GM12878 (cell line): Measurements from ENCODE around the gene OTOF. TPM values are rescaled to one million over a fixed set of nuclear protein-coding genes. Genes with fewer than 3 reads are reported as not detected.

ENCODE experiments used
- ATAC-seq: fragments of 200-7000 bp; cut with Tn5 transposase; 3 replicates; pipeline ENCODE4 v1.9.1; 2020; ENCODE audit warnings: mild to moderate bottlenecking, moderate library complexity
- BruUV-seq: library from RNA; stranded (reverse); fragments of 400-500 nt; replicated peaks from 2 replicates; lab custom pipeline; 2021; lab: Mats Ljungman, UMichigan
- CTCF ChIA-PET: fragments of 300-600 bp; sonication (Branson Sonifier 250); formaldehyde crosslinking; extraction: SDS; loops from one replicate; lab custom pipeline; 2021; ENCODE audit warnings: inconsistent platforms; lab: Yijun Ruan, JAX
- POLR2A ChIA-PET: fragments of 350-600 bp; formaldehyde crosslinking; extraction: SDS; loops from one replicate; lab custom pipeline; 2021; ENCODE audit warnings: inconsistent platforms; lab: Charles Lee
- RAD21 ChIA-PET: fragments of 300-600 bp; sonication (Branson Sonifier 250); formaldehyde crosslinking; loops from one replicate; lab custom pipeline; 2023; ENCODE audit warnings: antibody characterized with exemption; ENCODE audit not compliant: unreplicated experiment; lab: Charles Lee
- SMC1A ChIA-PET: fragments of 300-600 bp; sonication (Branson Sonifier 250); formaldehyde crosslinking; loops from one replicate; lab custom pipeline; 2023; ENCODE audit not compliant: unreplicated experiment, uncharacterized antibody; lab: Charles Lee
- DNase-seq: peaks from one replicate; pipeline ENCODE4 v3.0.0-alpha.2; 2011; ENCODE audit warnings: low read depth, low spot score
- FAIRE-seq: peaks from 3 replicates; lab custom pipeline; 2011; peaks lifted over from hg19 to GRCh38; lab: Jason Lieb, UNC
- H2AFZ ChIP-seq: 2 replicates; pipeline ENCODE4 v1.6.0; 2011; ENCODE audit warnings: low read depth, low read length, control low read depth; ENCODE audit not compliant: control insufficient read depth
- H3K27ac ChIP-seq: 2 replicates; pipeline ENCODE4 v1.5.1; 2011; ENCODE audit warnings: control low read depth; ENCODE audit not compliant: control insufficient read depth, insufficient read depth
- H3K27me3 ChIP-seq, 2 experiments: replicated peaks in 1 of 2; 2 replicates each; pipeline versions ENCODE4 v1.6.0 to v1.6.1; 2011; ENCODE audit warnings: low read length in 1 of 2; ENCODE audit not compliant: control insufficient read depth in 2 of 2, insufficient read depth in 2 of 2
- H3K36me3 ChIP-seq, 2 experiments: 2 replicates each; pipeline ENCODE4 v1.5.1; 2011; ENCODE audit warnings: low read length in 1 of 2; ENCODE audit not compliant: control insufficient read depth in 2 of 2, insufficient read depth in 2 of 2
- H3K4me1 ChIP-seq: 2 replicates; pipeline ENCODE4 v1.6.1; 2011; ENCODE audit warnings: mild to moderate bottlenecking, low read length, moderate library complexity, mixed read lengths; ENCODE audit not compliant: control insufficient read depth, insufficient read depth
- H3K4me2 ChIP-seq: 2 replicates; pipeline ENCODE4 v1.6.0; 2011; ENCODE audit warnings: control low read depth; ENCODE audit not compliant: control insufficient read depth, insufficient read depth
- H3K4me3 ChIP-seq: fragments of 200-600 bp; sonication (generic); 2 replicates; pipeline ENCODE4 v1.5.1; 2016
- H3K79me2 ChIP-seq: 2 replicates; pipeline ENCODE4 v1.6.0; 2011; ENCODE audit warnings: low read length; ENCODE audit not compliant: control insufficient read depth, insufficient read depth
- H3K9ac ChIP-seq: 2 replicates; pipeline ENCODE4 v1.8.0; 2011; ENCODE audit warnings: low read length, control low read depth, mixed read lengths; ENCODE audit not compliant: control insufficient read depth, insufficient read depth
- H3K9me3 ChIP-seq: replicated peaks from 3 replicates; pipeline ENCODE4 v1.5.1; 2011; ENCODE audit warnings: mild to moderate bottlenecking, low read length; ENCODE audit not compliant: control insufficient read depth, insufficient read depth
- H4K20me1 ChIP-seq: 2 replicates; pipeline ENCODE4 v1.6.0; 2011; ENCODE audit not compliant: control insufficient read depth, insufficient read depth
- EZH2 ChIP-seq: IDR thresholded peaks from 2 replicates; pipeline ENCODE4 v1.6.1; 2012; ENCODE audit warnings: low read depth, mild to moderate bottlenecking, control low read depth, inconsistent platforms, low read length, borderline replicate concordance; ENCODE audit not compliant: control insufficient read depth
- FOXK2 ChIP-seq: fragments of 450-650 bp; IDR thresholded peaks from 2 replicates; pipeline ENCODE4 v1.6.1; 2017; ENCODE audit warnings: mild to moderate bottlenecking, moderate library complexity
- JUNB ChIP-seq: IDR thresholded peaks from 2 replicates; pipeline ENCODE4 v1.6.1; 2016; ENCODE audit warnings: antibody characterized with exemption, mild to moderate bottlenecking
- JUND ChIP-seq: IDR thresholded peaks from 2 replicates; pipeline ENCODE4 v1.6.1; 2012; ENCODE audit warnings: low read depth, mild to moderate bottlenecking, low read length, improper control_type of control experiment, moderate library complexity
- NFYA ChIP-seq: IDR thresholded peaks from 2 replicates; pipeline ENCODE4 v1.6.1; 2011; ENCODE audit warnings: low read depth, mild to moderate bottlenecking, low read length, improper control_type of control experiment, borderline replicate concordance
- NR2F1 ChIP-seq: fragments of 450-650 bp; conservative IDR thresholded peaks from 2 replicates; pipeline ENCODE4 v1.6.1; 2017; ENCODE audit warnings: mild to moderate bottlenecking
- PAX5 ChIP-seq: IDR thresholded peaks from 2 replicates; pipeline ENCODE4 v1.6.1; 2011; ENCODE audit warnings: low read depth, low read length, borderline replicate concordance
- RUNX3 ChIP-seq: IDR thresholded peaks from 2 replicates; pipeline ENCODE4 v1.6.1; 2012; ENCODE audit warnings: low read length, inconsistent platforms
- TCF12 ChIP-seq: IDR thresholded peaks from 2 replicates; pipeline ENCODE4 v1.6.1; 2011; ENCODE audit warnings: low read depth, mild to moderate bottlenecking, low read length
- USF1 ChIP-seq: IDR thresholded peaks from 2 replicates; pipeline ENCODE4 v1.6.1; 2011; ENCODE audit warnings: borderline replicate concordance, low read depth, mild to moderate bottlenecking, moderate library complexity, mixed read lengths, low read length; ENCODE audit not compliant: insufficient read depth; ENCODE audit errors: extremely low read length
- ZBTB4 ChIP-seq: fragments of 450-650 bp; formaldehyde crosslinking; IDR thresholded peaks from 2 replicates; pipeline ENCODE4 v1.4.0; 2022; ENCODE audit warnings: mild to moderate bottlenecking, moderate library complexity
- ZZZ3 ChIP-seq: IDR thresholded peaks from 2 replicates; pipeline ENCODE4 v1.6.1; 2011; ENCODE audit warnings: low read depth; ENCODE audit not compliant: control insufficient read depth, insufficient read length
- WGBS: methylation state at CpG from one replicate; pipeline ENCODE4 v1.1.6; 2016; ENCODE audit warnings: low lambda C conversion rate; ENCODE audit not compliant: insufficient replicate concordance, insufficient coverage; ENCODE audit errors: missing lambda C conversion rate; 5-methylcytosine and 5-hydroxymethylcytosine counted together
- in situ Hi-C: fragments of 300-500 bp; cut with MboI; formaldehyde crosslinking; loops from 9 replicates; pipeline ENCODE4 v1.14.3; 2018; ENCODE audit warnings: mixed read lengths
- intact Hi-C: fragments of 100-400 bp; cut with micrococcal nuclease; formaldehyde crosslinking; loops from one replicate; pipeline ENCODE4 v1.14.2; 2022; ENCODE audit not compliant: unreplicated experiment
- polyA plus RNA-seq, 11 experiments: library from polyadenylated mRNA; depleted of rRNA in 4 of 11; unstranded in 6 of 11; stranded (reverse) in 5 of 11; fragments of >200 nt; fragmentation: Nextera tagmentation in 4 of 11; fragmentation: Illumina TruSeq in 1 of 11; extraction: Ambion mirVana in 4 of 11; extraction: Trizol in 1 of 11; gene quantifications; 1 replicate in 1 of 11; 2 replicates in 10 of 11; pipeline versions ENCODE4 v1.2.1 to v1.2.3, GENCODE V29; 2011 to 2016; ENCODE audit warnings: inconsistent platforms in 2 of 11, missing spikeins in 2 of 11, low read depth in 1 of 11
- total RNA-seq, 4 experiments: library from RNA; depleted of rRNA in 3 of 4; stranded (reverse); fragments of >200 nt in 3 of 4; fragmentation: Illumina TruSeq in 1 of 4; extraction: Trizol in 1 of 4; gene quantifications; 2 replicates each; pipeline versions ENCODE4 v1.2.1 to v1.2.3, GENCODE V29; 2013 to 2021
- TF ChIP-seq, protein P1 (sequence below): IDR thresholded peaks from 2 replicates; pipeline ENCODE4 v1.6.1; 2012; ENCODE audit warnings: low read depth, low read length, improper control_type of control experiment
- TF ChIP-seq, protein P2 (sequence below): fragments of 150-350 bp; IDR thresholded peaks from 2 replicates; pipeline ENCODE4 v1.6.1; 2014; ENCODE audit warnings: mild to moderate bottlenecking, low read depth, low read length

OTOF gene
- total and polyA plus RNA-seq, 10 of the 15 experiments (the other 5 are each of a cell fraction or from before 2014, with no cell fraction given): under 0.01 to 0.31 (median 0.07) TPM; not detected in 6

GRCh38 chr2:26494891-26495290, 17.0 kb upstream of the OTOF start:
- POLR2A ChIA-PET: no interaction called here
- no TSS peak for BruUV-seq

DNA sequence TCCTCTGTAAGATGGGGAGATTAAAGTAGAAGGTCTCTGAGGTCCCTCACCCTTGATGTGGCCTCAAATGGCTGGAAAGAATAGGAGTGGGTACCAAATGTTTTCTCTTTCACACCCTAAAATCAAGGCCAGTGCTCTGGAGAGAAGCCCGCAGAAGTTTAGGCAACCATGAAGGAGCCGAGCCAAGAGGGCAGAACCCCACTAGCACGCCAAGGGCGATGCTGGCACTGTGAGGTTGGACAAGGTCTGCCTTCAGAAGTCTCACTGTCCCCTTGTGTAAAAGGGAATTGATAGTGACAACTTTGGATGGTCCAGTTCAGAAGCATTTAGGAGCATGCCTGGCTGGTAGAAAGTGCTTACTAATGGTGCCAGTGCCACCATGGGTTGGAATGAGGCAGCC, 16.3 kb upstream of the OTOF start:
- ATAC-seq (no peak), DNase-seq (no peak), FAIRE-seq (no peak)
- no peak overlapping the region for H3K9ac ChIP-seq
- H3K27ac ChIP-seq: no peak overlapping the region
- CTCF ChIA-PET: no interaction called here
- 95% methylated on average over 4 of the region's 4 CpGs for WGBS
- intact Hi-C loops (no loop called here), in situ Hi-C loops (no loop called here)
- no peak overlapping the region for H3K4me3 ChIP-seq
- H2AFZ ChIP-seq: no peak overlapping the region
- no TSS peak for BruUV-seq
- no peaks in the 10 kb centered on the region for H3K36me3 ChIP-seq
- SMC1A ChIA-PET: no interaction called here
- H3K79me2 ChIP-seq: no peaks in the 10 kb centered on the region
- H3K4me2 ChIP-seq: no peak overlapping the region
- no peaks in the 10 kb centered on the region for H4K20me1 ChIP-seq
- POLR2A ChIA-PET: no interaction called here
- H3K9me3 ChIP-seq: no peaks in the 10 kb centered on the region
- RAD21 ChIA-PET: no interaction called here
- peaks cover 0 to under 1% of the 10 kb centered on the region in 2 experiments; a peak in 2 of 4 replicates for H3K27me3 ChIP-seq
- peaks cover 15% of the 10 kb centered on the region for H3K4me1 ChIP-seq
- TF ChIP-seq, protein P1, sequence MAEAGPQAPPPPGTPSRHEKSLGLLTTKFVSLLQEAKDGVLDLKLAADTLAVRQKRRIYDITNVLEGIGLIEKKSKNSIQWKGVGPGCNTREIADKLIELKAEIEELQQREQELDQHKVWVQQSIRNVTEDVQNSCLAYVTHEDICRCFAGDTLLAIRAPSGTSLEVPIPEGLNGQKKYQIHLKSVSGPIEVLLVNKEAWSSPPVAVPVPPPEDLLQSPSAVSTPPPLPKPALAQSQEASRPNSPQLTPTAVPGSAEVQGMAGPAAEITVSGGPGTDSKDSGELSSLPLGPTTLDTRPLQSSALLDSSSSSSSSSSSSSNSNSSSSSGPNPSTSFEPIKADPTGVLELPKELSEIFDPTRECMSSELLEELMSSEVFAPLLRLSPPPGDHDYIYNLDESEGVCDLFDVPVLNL: no peak
- no peak for TF ChIP-seq JUND
- no peak for TF ChIP-seq PAX5
- no peak for TF ChIP-seq USF1
- TF ChIP-seq ZBTB4: no peak

More at GRCh38 chr2:26494891-26495290, 17.0 kb upstream of the OTOF start:
- Histone ChIP-seq H3K4me2 (no peak overlapping the region), H3K27me3 (peaks cover 0 to 2% of the 10 kb centered on the region in 2 experiments; a peak in 2 of 4 replicates), H3K4me3 (no peak overlapping the region), H3K9me3 (no peaks in the 10 kb centered on the region), H3K36me3 (no peaks in the 10 kb centered on the region), H3K4me1 (peaks cover 15% of the 10 kb centered on the region), H3K9ac (no peak overlapping the region), H2AFZ (no peak overlapping the region), H3K27ac (no peak overlapping the region), H3K79me2 (no peaks in the 10 kb centered on the region), H4K20me1 (no peaks in the 10 kb centered on the region)
- no peak for DNase-seq
- TF ChIP-seq, protein P2, sequence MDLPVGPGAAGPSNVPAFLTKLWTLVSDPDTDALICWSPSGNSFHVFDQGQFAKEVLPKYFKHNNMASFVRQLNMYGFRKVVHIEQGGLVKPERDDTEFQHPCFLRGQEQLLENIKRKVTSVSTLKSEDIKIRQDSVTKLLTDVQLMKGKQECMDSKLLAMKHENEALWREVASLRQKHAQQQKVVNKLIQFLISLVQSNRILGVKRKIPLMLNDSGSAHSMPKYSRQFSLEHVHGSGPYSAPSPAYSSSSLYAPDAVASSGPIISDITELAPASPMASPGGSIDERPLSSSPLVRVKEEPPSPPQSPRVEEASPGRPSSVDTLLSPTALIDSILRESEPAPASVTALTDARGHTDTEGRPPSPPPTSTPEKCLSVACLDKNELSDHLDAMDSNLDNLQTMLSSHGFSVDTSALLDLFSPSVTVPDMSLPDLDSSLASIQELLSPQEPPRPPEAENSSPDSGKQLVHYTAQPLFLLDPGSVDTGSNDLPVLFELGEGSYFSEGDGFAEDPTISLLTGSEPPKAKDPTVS: no peak
- no peak for TF ChIP-seq FOXK2
- TF ChIP-seq JUNB: no peak
- TF ChIP-seq TCF12: no peak
- TF ChIP-seq RUNX3: no peak
- TF ChIP-seq EZH2: no peak
- TF ChIP-seq NR2F1: no peak
- no peak for TF ChIP-seq ZZZ3
- TF ChIP-seq NFYA: no peak
- SMC1A ChIA-PET: no interaction called here
- CTCF ChIA-PET: no interaction called here
- intact Hi-C loops (no loop called here), in situ Hi-C loops (no loop called here)
- no peak for FAIRE-seq
- no peak for ATAC-seq
- RAD21 ChIA-PET: no interaction called here
- 66% methylated on average over 8 of the region's 8 CpGs for WGBS
